Medulla oblongata (tissue), 1 donor: ENCODE data around the gene GRIP1.

Experiments
- DNase-seq: peaks from one replicate; pipeline ENCODE4 v3.0.0-alpha.2; 2015; ENCODE audit errors: extremely low spot score

Gene GRIP1, protein sequence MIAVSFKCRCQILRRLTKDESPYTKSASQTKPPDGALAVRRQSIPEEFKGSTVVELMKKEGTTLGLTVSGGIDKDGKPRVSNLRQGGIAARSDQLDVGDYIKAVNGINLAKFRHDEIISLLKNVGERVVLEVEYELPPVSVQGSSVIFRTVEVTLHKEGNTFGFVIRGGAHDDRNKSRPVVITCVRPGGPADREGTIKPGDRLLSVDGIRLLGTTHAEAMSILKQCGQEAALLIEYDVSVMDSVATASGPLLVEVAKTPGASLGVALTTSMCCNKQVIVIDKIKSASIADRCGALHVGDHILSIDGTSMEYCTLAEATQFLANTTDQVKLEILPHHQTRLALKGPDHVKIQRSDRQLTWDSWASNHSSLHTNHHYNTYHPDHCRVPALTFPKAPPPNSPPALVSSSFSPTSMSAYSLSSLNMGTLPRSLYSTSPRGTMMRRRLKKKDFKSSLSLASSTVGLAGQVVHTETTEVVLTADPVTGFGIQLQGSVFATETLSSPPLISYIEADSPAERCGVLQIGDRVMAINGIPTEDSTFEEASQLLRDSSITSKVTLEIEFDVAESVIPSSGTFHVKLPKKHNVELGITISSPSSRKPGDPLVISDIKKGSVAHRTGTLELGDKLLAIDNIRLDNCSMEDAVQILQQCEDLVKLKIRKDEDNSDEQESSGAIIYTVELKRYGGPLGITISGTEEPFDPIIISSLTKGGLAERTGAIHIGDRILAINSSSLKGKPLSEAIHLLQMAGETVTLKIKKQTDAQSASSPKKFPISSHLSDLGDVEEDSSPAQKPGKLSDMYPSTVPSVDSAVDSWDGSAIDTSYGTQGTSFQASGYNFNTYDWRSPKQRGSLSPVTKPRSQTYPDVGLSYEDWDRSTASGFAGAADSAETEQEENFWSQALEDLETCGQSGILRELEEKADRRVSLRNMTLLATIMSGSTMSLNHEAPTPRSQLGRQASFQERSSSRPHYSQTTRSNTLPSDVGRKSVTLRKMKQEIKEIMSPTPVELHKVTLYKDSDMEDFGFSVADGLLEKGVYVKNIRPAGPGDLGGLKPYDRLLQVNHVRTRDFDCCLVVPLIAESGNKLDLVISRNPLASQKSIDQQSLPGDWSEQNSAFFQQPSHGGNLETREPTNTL

DNA sequence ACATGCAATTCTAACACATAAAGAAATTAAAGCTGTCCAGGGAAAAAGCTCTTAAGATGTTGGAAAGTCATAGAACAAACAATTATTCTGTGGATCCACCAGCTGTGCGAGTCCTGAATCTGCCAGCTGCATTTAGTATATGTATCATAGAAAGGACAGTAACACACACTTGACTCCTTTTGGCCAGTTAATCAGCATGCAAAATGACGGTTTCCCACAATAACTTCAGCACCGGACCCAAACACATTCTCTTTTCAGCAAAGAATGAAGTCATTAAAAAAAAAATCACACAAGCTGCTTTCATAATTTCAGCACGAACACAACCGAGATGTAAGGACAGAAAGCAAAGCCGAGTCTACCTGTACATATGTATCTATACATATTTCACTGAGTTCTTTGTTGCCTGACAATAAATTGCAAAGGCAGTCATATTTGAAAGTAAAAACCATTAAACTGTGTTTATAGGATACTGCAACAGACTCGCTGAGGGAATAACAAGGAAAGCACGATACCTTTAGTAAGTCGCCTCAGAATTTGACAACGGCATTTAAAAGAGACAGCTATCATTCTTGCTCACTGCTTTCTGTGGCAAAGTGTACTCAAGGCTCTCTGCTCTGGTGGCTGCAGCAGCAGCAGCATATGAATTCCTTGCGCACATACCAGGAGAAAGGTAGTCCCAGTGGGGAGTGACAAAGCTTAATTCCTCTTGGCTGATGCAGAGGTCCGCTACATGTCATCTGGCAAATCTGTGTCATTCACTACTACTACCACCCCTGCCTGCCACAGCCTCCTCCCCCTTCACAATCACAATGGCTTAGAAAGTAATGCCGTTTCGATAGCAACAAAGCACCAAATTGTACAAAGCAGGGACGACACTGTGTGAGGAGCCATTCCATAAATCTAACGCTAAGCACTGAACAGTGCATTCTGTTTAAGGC, at the start of gene GRIP1:
TSS of gene GRIP1 (minus strand) at position 739 of the 938 bp plus-strand sequence. CDS start at position 567, 172 bp downstream.
- DNase-seq, result peak; percentile 22

DNA sequence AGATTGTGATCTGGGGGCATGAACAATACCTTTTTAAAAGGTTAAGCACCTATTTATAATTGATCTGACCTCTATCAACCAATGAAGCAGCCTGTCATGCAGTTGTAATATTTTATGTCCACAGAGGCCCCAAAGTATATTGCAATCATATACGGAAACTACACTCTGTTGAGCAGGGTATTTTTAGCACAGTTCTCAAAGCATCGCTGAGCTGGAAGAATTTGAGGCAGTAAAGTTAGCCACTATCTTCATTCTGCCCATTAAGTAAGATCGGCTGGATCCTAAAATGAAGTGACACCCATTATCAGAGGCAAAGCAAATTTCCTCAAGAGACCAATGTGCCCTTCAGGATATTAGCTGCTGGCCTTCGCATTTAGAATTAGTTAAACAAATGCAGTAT, 47.7 kb upstream of the GRIP1 start:
- DNase-seq, result no peak

DNA sequence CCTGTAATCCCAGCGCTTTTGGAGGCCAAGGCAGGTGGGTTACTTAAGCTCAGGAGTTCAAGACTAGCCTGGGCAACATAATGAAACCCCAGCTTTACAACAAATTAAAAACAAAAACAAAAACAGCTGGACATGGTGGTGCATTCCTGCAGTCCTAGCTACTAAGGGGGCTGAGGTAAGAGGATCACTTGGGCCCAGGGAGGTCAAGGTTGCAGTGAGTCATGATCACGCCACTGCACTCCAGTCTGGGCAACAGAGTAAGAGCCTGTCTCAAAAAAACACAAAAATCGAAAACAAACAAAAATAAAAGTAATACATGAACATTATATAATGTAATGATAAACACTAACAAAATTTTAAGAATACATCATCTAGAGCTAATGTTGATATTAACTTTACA, 46.2 kb upstream of the GRIP1 start:
- DNase-seq, result no peak

DNA sequence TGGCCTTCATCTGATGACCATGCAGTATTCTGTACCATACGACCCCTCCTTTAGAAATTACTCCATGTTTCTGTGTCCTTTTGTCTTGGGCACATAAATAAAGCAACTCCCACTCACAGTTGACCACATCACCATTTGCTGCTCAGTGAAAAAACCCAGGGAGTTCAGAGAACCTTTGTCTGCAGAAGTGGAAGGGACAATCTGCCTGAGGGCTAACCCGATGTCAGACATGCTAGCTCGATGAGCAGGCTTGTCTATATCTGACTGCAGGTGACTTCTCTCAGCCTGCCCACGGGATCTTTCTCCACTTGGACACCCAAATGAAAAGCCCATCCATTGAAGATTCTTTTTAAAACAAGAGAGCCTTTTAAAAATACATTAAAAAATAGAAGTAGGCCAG, 45.7 kb upstream of the GRIP1 start:
- no peak for DNase-seq

DNA sequence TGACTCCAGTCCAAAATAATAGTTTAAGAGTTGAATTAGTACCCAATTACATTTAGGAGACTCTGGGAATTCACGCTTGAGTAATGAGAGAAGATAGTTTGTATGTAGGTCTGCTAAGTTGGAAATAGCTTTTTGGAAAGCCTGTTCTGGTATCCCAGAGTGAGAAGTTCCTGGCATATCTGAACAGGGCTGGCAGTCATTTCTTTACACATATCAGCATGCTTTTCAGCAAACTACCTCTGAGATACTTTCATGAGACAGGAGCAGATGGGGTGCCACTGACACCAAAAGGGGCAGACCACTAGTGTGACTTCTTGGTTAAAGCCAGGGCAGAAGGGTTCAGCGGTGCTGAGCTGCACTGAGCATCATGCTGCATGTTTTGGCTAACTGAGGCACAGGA, 45.1 kb upstream of the GRIP1 start:
- no peak for DNase-seq

DNA sequence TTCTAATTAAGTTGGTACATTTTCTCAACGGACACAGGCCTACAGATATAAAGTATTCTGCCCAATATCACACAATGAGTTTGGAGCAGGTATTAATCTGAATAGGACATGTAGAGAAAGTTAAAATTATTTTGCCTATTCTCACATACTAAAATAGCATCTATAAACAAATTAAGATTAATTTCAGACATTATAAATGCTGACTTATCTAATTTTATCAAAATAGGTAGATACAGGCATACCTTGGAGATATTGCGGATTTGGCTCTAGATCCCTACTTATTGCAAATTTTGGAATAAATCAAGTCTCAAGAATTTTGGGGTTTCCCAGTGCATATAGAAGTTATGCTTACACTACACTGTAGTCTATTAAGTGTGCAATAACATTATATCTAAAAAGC, 41.0 kb upstream of the GRIP1 start:
- DNase-seq, result no peak

DNA sequence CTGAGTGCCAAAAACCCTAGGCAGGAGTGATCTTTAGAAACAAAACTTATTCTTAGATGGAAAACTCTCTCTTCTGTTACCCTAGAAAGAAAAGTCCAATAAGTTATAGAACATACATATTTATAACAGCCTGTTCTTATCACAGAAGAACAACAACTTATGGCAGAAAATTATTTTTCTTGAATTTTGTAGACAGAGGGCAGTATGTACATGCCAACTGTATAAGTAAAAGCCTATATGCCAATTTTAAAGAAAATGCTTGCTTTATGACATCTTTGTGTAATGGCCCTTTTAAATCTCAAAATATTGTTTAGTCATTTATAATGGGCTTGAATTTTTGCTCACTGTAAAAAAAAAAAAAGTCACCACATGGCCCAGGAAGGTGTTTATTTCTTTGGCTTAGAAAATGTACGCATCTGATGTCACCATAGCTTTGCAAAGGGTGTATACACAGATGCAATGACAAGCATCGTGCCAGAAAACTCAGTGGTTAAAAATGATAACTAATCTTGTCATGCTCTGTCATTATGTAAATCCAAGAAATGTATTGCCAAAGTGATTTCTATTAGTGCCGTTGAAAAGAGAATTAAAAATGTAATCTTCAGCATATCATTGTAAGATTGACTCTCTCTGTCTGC, 38.3 kb upstream of the GRIP1 start:
- DNase-seq, result no peak

DNA sequence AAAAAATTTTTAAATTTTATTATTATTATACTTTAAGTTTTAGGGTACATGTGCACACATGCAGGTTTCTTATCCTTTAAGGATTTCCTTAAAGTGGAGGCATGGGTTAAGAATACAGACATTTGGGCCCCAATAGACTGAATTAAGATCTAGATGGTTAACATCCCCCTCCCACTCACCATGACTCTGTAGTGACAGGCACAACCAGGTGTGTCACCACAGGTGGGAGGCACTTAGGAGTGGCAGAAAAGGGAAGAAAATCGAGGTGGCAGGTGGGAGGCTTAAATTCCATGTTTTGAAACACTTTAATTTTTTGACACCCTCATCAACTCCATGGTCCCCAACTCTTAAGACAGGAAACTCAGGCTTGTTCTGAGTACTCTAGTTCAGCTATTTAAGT, 37.6 kb upstream of the GRIP1 start:
- no peak for DNase-seq

DNA sequence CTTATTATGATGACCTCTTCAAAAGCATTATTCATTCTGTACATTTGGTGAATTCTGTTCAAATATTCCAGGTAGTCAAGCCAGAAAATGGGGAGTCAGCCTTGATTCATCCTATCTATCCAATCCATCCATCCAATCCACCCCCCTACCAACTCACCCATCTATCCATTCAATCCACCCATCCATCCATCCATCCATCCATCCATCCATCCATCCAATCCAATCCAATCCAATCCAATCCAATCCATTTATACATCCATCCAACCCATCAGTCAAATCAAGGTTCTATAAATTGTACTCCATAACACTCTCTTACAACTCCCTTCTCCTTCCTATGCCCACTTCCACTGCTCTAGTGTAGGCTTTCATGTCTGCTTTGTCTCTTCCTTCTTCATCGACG, 35.8 kb upstream of the GRIP1 start:
- DNase-seq, result no peak

DNA sequence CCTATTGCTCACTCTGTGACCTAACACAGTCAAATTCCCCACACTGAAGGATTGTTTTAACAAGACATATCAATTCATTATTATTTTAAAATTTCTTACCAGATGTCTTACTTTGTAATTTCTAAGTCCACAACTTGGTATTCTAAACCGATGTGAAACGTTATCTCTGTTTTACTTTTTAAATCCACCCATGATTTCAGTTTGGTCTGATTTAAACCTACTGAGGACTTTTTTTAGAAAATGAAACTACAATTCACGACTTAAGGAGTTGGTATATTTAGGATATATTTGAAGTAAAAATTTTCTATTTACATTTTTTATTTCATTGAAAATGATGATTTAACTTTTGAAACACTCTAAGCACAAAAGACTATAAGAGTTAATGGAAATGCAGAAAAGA, 35.1 kb upstream of the GRIP1 start:
- no peak for DNase-seq

DNA sequence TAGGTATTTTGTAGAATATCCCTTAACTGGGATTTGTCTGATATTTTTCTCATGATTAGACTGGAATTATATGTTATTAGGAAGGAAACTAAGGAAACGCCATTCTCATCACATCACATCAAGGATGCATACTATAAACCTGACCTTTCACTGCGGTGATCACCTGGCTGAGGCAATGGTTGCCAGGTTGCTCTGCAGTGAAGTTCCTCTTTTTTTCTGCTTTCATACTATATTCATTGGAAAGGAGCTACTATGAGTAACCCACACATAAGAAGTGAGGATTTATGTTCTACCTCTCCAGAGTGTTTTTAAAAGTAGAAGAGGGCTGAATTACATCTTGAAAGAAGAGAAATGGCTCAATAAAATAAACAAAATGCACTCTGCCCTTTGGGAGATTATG, 31.0 kb upstream of the GRIP1 start:
- DNase-seq, result no peak

DNA sequence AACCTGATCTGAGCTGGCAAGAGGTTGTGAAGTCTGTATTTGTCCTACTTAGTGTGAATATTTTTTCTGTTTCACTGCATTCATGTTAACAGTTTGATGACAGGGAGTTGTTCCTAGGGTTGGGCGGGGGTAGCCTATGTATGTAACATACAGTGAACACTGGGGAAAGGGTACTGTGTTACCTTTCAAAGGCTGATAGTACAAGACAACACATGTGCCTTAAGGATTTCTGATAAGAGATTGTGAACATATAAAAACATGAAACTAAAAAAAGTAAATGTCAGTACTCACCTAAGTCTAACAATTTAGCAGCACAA, 30.5 kb upstream of the GRIP1 start:
- no peak for DNase-seq

DNA sequence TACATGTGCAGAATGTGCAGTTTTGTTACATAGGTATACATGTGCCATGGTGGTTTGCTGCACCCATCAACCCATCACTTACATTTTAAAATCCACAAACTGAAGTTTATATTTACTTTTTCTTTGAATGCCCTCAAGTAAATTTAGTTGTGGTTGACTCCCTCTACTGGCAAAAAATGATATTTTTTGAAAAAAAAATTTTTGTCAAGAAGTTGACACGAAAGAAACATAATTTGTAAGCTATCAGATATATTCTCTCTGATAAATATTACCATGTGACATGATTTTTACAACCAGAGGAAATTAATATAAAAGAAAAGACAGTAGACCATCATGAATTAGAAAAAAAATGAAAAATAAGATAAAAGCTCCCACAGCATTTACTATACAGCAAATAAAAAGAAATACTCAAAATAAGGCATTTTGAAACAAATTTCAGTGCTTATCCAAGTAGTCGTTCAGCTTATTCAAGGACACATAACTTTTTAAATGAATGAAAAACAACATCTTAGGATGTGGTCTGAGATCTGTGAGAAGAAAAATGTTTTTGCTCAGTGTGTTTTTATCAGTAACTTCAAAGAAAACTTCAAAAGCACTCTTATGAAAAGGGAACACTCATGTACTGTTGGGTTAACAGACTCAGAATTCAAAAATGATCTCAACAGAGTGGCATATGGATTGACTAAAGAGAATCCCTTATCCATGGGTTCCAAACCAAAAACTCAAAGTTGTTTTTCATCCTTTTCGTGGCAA, 30.0 kb upstream of the GRIP1 start:
- DNase-seq, result peak; percentile 13

DNA sequence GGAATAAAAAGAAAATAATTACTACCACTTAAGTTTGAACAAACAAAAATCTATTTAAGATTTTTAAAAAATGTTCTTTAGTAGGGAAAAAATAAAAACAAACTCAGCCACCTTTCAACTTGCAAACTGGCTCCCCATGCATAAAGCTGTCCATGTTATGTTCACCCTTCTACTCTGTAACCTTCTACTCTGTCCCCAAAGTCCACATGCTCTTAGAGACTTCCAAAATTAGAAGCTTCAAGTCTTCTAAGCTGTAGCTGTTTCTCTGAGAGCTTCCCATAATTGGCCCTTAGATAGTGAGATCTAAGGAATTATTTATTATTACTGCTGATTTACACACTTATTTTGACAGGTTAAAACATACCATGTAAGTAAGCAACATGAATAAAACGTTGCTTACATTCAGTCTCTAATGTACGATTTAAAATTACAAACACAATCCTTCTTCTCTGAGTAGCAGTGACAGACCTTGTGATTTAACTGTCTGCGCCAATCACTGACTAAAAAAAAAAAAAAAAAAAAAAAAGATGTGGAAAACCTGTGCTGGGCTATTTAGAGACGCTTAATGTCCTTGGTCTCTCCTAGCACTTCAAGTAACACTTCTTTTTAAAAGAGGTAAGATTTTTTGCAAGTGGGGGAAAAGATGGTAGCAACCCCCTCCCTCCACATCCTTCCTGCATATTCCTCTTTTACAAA, 28.3 kb upstream of the GRIP1 start:
- DNase-seq, result no peak

DNA sequence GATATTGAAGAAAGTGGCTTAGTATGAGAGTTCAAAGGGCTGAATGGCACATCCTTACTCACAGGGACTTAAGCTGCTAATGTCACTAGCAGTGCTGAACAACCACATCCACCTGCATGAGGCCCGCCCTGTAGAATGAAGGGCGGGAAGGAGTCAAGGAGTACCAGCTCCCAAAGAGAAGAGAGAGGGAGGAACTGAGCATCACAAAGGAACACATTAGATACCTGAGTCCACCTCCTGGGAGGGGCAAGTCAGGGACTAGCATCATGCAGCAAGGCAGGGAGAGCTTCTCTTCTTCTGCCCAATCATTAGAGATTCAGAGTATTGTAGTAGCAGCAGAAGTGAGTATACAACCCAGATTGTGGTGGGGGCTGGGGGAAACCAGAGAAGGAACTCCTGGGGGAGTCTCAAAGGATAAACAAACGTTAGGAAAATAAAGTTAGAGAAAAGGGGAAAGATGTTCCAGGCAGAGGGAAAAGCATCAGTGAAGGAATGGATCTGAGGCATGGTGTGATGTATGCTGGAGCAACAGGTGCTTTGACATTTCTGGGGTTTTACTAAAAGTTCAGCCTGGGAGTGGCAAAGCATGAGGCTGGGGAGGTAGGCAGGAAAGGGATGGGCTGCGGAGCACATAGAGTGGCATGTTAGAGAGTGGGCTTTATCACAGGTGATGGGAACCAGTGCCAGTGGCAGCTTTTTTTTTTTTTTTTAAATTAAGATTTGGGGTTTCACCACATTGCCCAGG, 21.0 kb upstream of the GRIP1 start:
- no peak for DNase-seq

DNA sequence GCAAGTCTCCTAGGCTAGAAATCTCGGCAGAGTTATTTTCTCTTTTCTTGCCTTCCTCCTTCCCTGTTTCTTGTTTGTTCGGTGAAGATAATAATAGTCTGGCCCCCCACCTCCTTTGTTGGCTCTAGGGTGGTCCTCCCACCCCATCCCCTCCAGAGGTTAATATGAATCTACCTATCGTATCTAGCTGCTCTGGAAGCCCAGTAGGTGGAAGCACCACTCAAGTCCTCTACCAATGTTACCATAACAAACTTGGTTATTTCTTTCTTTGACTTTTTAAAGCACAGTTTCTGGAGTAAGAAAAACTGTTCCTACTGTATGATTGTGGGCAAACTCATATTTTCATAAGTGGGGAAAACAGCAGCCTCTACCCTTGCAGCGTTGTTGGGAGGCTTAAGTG, 19.7 kb upstream of the GRIP1 start:
- no peak for DNase-seq

DNA sequence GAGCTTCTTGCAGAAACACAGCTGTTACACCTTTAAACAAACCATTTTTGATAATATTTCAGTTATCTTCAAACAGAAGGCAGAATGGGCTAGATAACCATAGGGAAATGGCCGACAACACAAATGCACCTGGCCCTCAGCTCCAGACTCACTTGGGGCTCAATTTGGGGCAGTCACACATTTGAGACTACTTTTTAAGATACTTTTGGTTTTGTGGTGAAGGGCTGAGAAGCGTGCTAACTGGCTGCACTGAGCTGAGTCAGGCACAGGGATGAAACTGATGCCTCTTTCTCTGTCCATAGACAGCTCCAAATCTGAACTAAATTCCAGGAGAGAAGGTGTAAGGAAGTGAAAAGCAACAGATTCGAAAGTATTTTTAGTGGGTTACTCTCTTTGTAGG, 18.5 kb upstream of the GRIP1 start:
- no peak for DNase-seq

DNA sequence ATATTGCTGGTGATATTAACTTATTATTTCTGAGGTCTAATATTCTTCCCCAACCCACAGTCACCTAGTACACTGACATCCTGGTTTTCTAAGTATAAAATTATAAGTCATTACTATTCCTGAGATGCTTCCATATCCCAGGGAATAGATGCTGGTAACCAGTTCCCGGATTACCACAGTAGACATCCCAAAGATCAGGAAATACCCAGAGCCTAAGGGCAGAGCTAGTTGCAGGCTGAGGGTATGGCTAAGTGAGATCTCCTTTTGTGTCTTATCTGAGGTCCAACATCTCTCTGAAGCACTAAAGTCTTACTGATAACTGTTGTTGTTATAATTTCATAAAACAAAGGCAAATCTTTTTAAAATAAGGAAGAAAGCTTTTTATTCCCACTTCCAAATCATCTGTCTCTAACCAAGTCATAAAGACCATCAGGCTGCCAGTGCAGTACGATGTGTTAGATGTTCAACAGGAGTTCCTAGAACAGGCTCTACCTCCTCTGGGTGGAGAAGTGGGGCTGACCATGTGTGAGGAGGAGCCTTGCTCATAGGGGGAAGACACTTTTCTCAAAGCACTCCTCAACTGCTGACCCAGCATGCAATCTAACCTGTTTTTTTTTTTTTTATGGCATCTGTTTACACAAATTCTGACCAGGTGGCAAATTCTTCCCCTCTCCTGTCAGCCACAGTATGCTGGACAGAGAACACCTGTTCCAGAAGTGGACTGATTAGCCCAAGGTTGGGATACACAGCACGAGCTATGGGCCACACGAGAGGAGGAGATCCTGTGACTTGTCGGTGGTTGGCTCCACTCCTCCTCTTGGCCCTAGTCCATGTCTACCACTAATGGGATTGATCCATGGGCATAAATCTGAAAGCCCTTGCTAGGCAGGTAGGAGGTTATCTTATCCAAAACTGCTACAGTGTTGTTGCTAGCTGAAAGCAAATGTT, 16.1 kb upstream of the GRIP1 start:
- no peak for DNase-seq
